GM23338 (cell line): Measurements from ENCODE around the gene SERPINA5. TPM values are rescaled to one million over a fixed set of nuclear protein-coding genes. Genes with fewer than 3 reads are reported as not detected.

Experiments used
- ATAC-seq: fragments of 200-7000 bp; cut with Tn5 transposase; 3 replicates; pipeline ENCODE4 v1.9.1; 2020
- DNase-seq: peaks from one replicate; pipeline ENCODE4 v3.0.0-alpha.2; 2015; ENCODE audit warnings: low spot score
- H2AFZ ChIP-seq: fragments of 200-600 bp; sonication (generic); 2 replicates; pipeline ENCODE4 v1.8.0; 2016; ENCODE audit warnings: antibody characterized with exemption, mild to moderate bottlenecking, moderate library complexity
- H3F3A ChIP-seq: fragments of 200-600 bp; sonication (generic); replicated peaks from 2 replicates; pipeline ENCODE4 v1.8.0; 2017; ENCODE audit warnings: antibody characterized with exemption, mixed run types, low read depth
- H3K27ac ChIP-seq: fragments of 200-600 bp; sonication (generic); 2 replicates; pipeline ENCODE4 v1.6.1; 2016; ENCODE audit warnings: low read depth
- H3K27me3 ChIP-seq: fragments of 200-600 bp; sonication (generic); 2 replicates; pipeline ENCODE4 v1.8.0; 2016; ENCODE audit warnings: mild to moderate bottlenecking, mixed run types, moderate library complexity; ENCODE audit not compliant: insufficient read depth
- H3K36me3 ChIP-seq: fragments of 200-600 bp; sonication (generic); 2 replicates; pipeline ENCODE4 v1.8.0; 2016; ENCODE audit warnings: mild to moderate bottlenecking; ENCODE audit not compliant: insufficient read depth
- H3K4me1 ChIP-seq: fragments of 200-600 bp; sonication (generic); 2 replicates; pipeline ENCODE4 v1.8.0; 2016; ENCODE audit warnings: mild to moderate bottlenecking, moderate library complexity; ENCODE audit not compliant: insufficient read depth
- H3K4me2 ChIP-seq: fragments of 200-600 bp; sonication (generic); 2 replicates; pipeline ENCODE4 v1.7.1; 2017; ENCODE audit warnings: mixed run types
- H3K4me3 ChIP-seq: fragments of 200-600 bp; sonication (generic); 2 replicates; pipeline ENCODE4 v1.6.1; 2016; ENCODE audit warnings: mixed run types
- H3K79me2 ChIP-seq: fragments of 200-600 bp; sonication (generic); replicated peaks from 2 replicates; pipeline ENCODE4 v1.8.0; 2017; ENCODE audit warnings: mild to moderate bottlenecking; ENCODE audit not compliant: insufficient read depth
- H3K9me2 ChIP-seq: fragments of 200-600 bp; sonication (generic); 2 replicates; pipeline ENCODE4 v1.8.0; 2017; ENCODE audit not compliant: insufficient read depth
- H4K20me1 ChIP-seq: fragments of 200-600 bp; sonication (generic); replicated peaks from 2 replicates; pipeline ENCODE4 v1.8.0; 2017; ENCODE audit warnings: mild to moderate bottlenecking; ENCODE audit not compliant: insufficient read depth
- H3K27ac Mint-ChIP-seq: 2 replicates; pipeline ENCODE4 v1.8.0; 2020; ENCODE audit warnings: inconsistent platforms, mild to moderate bottlenecking, moderate library complexity, mixed read lengths
- H3K27me3 Mint-ChIP-seq: 3 replicates; pipeline ENCODE4 v1.8.0; 2022; ENCODE audit warnings: low read depth, mild to moderate bottlenecking, moderate library complexity, mixed read lengths, inconsistent platforms; ENCODE audit not compliant: insufficient read depth, poor library complexity
- H3K36me3 Mint-ChIP-seq: 3 replicates; pipeline ENCODE4 v1.8.0; 2021; ENCODE audit warnings: low read depth, mild to moderate bottlenecking, inconsistent platforms, moderate library complexity, mixed read lengths
- H3K4me1 Mint-ChIP-seq: 3 replicates; pipeline ENCODE4 v1.8.0; 2020; ENCODE audit warnings: mild to moderate bottlenecking, inconsistent platforms, mixed read lengths
- H3K4me3 Mint-ChIP-seq: 3 replicates; pipeline ENCODE4 v1.8.0; 2021; ENCODE audit warnings: moderate library complexity, mild to moderate bottlenecking, inconsistent platforms, mixed read lengths
- H3K9me3 Mint-ChIP-seq: 3 replicates; pipeline ENCODE4 v1.8.0; 2020; ENCODE audit warnings: moderate library complexity, mild to moderate bottlenecking, inconsistent platforms, mixed read lengths
- CREB1 ChIP-seq: fragments of 250-450 bp; sonication (Bioruptor Pico); IDR thresholded peaks from 2 replicates; pipeline ENCODE4 v1.5.0; 2020; ENCODE audit warnings: low read depth, mild to moderate bottlenecking, moderate library complexity
- EZH2 ChIP-seq: fragments of 200-600 bp; sonication (generic); IDR thresholded peaks from one replicate; pipeline ENCODE4 v1.8.0; 2017; ENCODE audit warnings: antibody characterized with exemption, mild to moderate bottlenecking, low read depth; ENCODE audit not compliant: unreplicated experiment
- EZH2phosphoT487 ChIP-seq: fragments of 200-600 bp; sonication (generic); IDR thresholded peaks from one replicate; pipeline ENCODE4 v1.8.1; 2018; ENCODE audit warnings: antibody characterized with exemption; ENCODE audit not compliant: unreplicated experiment
- JUNB ChIP-seq: IDR thresholded peaks from one replicate; pipeline ENCODE4 v1.6.1; 2016; ENCODE audit warnings: antibody characterized with exemption; ENCODE audit not compliant: unreplicated experiment
- NANOG ChIP-seq: IDR thresholded peaks from 2 replicates; pipeline ENCODE4 v1.6.1; 2016; ENCODE audit warnings: antibody characterized with exemption, borderline replicate concordance
- POLR2AphosphoS5 ChIP-seq: IDR thresholded peaks from 2 replicates; pipeline ENCODE4 v1.6.1; 2016; ENCODE audit warnings: antibody characterized with exemption, low read depth
- STAT1 ChIP-seq: IDR thresholded peaks from one replicate; pipeline ENCODE4 v1.6.1; 2016; ENCODE audit warnings: antibody characterized with exemption; ENCODE audit not compliant: unreplicated experiment
- ZNF331 ChIP-seq: fragments of 250-450 bp; sonication (Bioruptor Pico); IDR thresholded peaks from 2 replicates; pipeline ENCODE4 v1.5.0; 2020; ENCODE audit warnings: low read depth, mild to moderate bottlenecking, moderate library complexity
- polyA plus RNA-seq: library from polyadenylated mRNA; unstranded; fragments of >200 nt; fragmentation: Nextera tagmentation; extraction: Ambion mirVana; gene quantifications from 2 replicates; pipeline ENCODE4 v1.2.1, GENCODE V29; 2016
- total RNA-seq: library from RNA; depleted of rRNA; stranded (reverse); fragments of >200 nt; shearing (Covaris generic); gene quantifications from 2 replicates; pipeline ENCODE4 v1.2.3, GENCODE V29; 2014
- TF ChIP-seq, protein P1 (sequence below), 2 experiments: fragments of 200-600 bp in 1 of 2; sonication (generic) in 1 of 2; conservative IDR thresholded peaks; 2 replicates each; pipeline versions ENCODE4 v1.5.1 to v1.6.1; 2016 to 2017; ENCODE audit warnings: antibody characterized with exemption in 2 of 2, low read depth in 2 of 2, mild to moderate bottlenecking in 2 of 2, moderate library complexity in 1 of 2
- TF ChIP-seq, protein P2 (sequence below): fragments of 250-450 bp; sonication (Bioruptor Pico); IDR thresholded peaks from 2 replicates; pipeline ENCODE4 v1.5.0; 2020; ENCODE audit warnings: mild to moderate bottlenecking, moderate library complexity
- TF ChIP-seq, protein P3 (sequence below): IDR thresholded peaks from one replicate; pipeline ENCODE4 v1.6.1; 2018; ENCODE audit warnings: antibody characterized with exemption; ENCODE audit not compliant: unreplicated experiment

SERPINA5 gene
- total and polyA plus RNA-seq, 2 experiments from 2014 or later: 0.81 to 0.90 TPM

DNA sequence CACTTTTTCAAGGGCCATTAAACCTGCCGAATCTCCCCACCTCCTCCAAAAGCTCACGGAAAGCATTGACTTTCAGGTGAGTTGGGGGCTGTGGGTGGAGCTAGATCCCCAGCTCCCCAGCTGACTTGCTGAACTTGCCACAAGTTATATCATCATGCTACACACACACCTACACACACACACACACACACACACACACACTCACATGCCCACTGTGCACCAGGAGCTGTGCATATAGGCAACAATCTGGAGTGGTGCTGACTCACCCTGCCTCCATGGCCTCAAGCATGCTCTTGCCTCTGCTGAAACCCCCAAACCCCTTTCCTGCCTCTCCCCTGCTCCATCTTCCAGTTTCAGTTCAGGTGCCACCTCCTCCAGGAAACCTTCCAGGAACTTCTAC lies 57.1 kb downstream of the SERPINA5 start:
- Histone ChIP-seq H3K79me2 (no peaks in the 10 kb centered on the region), H3F3A (no peaks in the 10 kb centered on the region), H2AFZ (peak overlapping the region; percentile 38; the same call in 1 of the 2 replicates), H3K27ac (no peak overlapping the region), H3K36me3 (no peaks in the 10 kb centered on the region), H3K27me3 (no peaks in the 10 kb centered on the region), H3K9me2 (no peaks in the 10 kb centered on the region), H3K4me2 (no peak overlapping the region), H3K4me3 (no peak overlapping the region), H4K20me1 (no peaks in the 10 kb centered on the region), H3K4me1 (no peaks in the 10 kb centered on the region)
- Mint-ChIP-seq H3K27me3 (no peaks in the 10 kb centered on the region), H3K36me3 (no peaks in the 10 kb centered on the region), H3K9me3 (no peaks in the 10 kb centered on the region), H3K4me1 (no peaks in the 10 kb centered on the region), H3K4me3 (no peak overlapping the region), H3K27ac (peak overlapping the region; percentile 46)
- DNase-seq (no peak), ATAC-seq (no peak)
- TF ChIP-seq EZH2 (no peak), ZNF331 (CRISPR knock-in tag) (no peak), JUNB (no peak), POLR2AphosphoS5 (no peak), NANOG (no peak), STAT1 (no peak), CREB1 (no peak), EZH2phosphoT487 (no peak)
- TF ChIP-seq, protein P1, sequence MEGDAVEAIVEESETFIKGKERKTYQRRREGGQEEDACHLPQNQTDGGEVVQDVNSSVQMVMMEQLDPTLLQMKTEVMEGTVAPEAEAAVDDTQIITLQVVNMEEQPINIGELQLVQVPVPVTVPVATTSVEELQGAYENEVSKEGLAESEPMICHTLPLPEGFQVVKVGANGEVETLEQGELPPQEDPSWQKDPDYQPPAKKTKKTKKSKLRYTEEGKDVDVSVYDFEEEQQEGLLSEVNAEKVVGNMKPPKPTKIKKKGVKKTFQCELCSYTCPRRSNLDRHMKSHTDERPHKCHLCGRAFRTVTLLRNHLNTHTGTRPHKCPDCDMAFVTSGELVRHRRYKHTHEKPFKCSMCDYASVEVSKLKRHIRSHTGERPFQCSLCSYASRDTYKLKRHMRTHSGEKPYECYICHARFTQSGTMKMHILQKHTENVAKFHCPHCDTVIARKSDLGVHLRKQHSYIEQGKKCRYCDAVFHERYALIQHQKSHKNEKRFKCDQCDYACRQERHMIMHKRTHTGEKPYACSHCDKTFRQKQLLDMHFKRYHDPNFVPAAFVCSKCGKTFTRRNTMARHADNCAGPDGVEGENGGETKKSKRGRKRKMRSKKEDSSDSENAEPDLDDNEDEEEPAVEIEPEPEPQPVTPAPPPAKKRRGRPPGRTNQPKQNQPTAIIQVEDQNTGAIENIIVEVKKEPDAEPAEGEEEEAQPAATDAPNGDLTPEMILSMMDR (conservative IDR thresholded peaks at IDR 0.05; ENCODE audit: low read depth in 2 of 2): no peak
- TF ChIP-seq, protein P2, sequence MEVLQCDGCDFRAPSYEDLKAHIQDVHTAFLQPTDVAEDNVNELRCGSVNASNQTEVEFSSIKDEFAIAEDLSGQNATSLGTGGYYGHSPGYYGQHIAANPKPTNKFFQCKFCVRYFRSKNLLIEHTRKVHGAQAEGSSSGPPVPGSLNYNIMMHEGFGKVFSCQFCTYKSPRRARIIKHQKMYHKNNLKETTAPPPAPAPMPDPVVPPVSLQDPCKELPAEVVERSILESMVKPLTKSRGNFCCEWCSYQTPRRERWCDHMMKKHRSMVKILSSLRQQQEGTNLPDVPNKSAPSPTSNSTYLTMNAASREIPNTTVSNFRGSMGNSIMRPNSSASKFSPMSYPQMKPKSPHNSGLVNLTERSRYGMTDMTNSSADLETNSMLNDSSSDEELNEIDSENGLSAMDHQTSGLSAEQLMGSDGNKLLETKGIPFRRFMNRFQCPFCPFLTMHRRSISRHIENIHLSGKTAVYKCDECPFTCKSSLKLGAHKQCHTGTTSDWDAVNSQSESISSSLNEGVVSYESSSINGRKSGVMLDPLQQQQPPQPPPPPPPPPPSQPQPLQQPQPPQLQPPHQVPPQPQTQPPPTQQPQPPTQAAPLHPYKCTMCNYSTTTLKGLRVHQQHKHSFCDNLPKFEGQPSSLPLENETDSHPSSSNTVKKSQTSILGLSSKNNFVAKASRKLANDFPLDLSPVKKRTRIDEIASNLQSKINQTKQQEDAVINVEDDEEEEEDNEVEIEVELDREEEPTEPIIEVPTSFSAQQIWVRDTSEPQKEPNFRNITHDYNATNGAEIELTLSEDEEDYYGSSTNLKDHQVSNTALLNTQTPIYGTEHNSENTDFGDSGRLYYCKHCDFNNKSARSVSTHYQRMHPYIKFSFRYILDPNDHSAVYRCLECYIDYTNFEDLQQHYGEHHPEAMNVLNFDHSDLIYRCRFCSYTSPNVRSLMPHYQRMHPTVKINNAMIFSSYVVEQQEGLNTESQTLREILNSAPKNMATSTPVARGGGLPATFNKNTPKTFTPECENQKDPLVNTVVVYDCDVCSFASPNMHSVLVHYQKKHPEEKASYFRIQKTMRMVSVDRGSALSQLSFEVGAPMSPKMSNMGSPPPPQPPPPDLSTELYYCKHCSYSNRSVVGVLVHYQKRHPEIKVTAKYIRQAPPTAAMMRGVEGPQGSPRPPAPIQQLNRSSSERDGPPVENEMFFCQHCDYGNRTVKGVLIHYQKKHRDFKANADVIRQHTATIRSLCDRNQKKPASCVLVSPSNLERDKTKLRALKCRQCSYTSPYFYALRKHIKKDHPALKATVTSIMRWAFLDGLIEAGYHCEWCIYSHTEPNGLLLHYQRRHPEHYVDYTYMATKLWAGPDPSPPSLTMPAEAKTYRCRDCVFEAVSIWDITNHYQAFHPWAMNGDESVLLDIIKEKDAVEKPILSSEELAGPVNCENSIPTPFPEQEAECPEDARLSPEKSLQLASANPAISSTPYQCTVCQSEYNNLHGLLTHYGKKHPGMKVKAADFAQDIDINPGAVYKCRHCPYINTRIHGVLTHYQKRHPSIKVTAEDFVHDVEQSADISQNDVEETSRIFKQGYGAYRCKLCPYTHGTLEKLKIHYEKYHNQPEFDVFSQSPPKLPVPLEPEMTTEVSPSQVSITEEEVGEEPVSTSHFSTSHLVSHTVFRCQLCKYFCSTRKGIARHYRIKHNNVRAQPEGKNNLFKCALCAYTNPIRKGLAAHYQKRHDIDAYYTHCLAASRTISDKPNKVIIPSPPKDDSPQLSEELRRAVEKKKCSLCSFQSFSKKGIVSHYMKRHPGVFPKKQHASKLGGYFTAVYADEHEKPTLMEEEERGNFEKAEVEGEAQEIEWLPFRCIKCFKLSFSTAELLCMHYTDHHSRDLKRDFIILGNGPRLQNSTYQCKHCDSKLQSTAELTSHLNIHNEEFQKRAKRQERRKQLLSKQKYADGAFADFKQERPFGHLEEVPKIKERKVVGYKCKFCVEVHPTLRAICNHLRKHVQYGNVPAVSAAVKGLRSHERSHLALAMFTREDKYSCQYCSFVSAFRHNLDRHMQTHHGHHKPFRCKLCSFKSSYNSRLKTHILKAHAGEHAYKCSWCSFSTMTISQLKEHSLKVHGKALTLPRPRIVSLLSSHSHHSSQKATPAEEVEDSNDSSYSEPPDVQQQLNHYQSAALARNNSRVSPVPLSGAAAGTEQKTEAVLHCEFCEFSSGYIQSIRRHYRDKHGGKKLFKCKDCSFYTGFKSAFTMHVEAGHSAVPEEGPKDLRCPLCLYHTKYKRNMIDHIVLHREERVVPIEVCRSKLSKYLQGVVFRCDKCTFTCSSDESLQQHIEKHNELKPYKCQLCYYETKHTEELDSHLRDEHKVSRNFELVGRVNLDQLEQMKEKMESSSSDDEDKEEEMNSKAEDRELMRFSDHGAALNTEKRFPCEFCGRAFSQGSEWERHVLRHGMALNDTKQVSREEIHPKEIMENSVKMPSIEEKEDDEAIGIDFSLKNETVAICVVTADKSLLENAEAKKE (CRISPR knock-in tag): no peak
- TF ChIP-seq, protein P3, sequence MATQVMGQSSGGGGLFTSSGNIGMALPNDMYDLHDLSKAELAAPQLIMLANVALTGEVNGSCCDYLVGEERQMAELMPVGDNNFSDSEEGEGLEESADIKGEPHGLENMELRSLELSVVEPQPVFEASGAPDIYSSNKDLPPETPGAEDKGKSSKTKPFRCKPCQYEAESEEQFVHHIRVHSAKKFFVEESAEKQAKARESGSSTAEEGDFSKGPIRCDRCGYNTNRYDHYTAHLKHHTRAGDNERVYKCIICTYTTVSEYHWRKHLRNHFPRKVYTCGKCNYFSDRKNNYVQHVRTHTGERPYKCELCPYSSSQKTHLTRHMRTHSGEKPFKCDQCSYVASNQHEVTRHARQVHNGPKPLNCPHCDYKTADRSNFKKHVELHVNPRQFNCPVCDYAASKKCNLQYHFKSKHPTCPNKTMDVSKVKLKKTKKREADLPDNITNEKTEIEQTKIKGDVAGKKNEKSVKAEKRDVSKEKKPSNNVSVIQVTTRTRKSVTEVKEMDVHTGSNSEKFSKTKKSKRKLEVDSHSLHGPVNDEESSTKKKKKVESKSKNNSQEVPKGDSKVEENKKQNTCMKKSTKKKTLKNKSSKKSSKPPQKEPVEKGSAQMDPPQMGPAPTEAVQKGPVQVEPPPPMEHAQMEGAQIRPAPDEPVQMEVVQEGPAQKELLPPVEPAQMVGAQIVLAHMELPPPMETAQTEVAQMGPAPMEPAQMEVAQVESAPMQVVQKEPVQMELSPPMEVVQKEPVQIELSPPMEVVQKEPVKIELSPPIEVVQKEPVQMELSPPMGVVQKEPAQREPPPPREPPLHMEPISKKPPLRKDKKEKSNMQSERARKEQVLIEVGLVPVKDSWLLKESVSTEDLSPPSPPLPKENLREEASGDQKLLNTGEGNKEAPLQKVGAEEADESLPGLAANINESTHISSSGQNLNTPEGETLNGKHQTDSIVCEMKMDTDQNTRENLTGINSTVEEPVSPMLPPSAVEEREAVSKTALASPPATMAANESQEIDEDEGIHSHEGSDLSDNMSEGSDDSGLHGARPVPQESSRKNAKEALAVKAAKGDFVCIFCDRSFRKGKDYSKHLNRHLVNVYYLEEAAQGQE: no peak
